NCI-H510A (cell line): ENCODE results near the gene PDK3.

Source experiments
- DNase-seq: peaks from one replicate; lab custom pipeline; 2025; lab: John Stamatoyannopoulos, UW

The PDK3 gene

DNA sequence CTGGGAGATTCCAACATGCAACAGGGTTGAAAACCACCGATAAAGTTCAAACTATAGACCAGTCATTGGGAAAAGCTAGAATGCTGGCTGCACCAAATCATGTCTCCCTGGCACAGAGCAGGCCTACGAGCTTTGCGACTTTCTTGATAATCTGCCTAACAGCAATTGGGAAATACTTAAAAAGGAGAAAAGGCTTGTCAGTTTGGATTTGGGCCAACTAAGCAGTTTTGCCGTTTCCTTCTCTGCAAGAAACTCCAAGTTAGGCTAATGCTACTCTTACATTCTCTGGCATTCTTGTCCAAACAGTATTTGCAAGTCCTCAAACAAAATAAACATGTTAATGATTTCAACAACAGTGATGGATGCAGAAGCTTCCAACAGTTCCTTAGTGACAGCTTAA is 87.9 kb downstream of the PDK3 start:
- DNase-seq, result no peak

DNA sequence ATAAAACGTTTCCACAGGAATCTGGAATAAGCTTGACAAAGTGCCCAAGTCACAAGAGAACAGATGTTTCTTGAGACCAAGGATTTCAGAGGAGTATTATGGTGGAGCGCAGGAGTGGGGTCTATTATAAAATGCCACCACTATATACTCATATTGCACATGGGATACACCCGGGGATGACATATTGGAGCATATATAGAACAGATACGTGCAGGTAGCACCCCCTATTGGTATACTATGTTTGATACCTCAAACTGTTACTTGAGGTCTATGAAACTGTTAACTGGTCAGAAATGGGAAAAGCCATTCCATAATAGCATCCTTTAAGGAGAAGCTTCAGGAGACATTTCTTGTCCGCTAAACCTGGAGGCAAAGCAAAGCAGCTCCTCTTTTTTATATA is 96.0 kb downstream of the PDK3 start:
- DNase-seq, result no peak

DNA sequence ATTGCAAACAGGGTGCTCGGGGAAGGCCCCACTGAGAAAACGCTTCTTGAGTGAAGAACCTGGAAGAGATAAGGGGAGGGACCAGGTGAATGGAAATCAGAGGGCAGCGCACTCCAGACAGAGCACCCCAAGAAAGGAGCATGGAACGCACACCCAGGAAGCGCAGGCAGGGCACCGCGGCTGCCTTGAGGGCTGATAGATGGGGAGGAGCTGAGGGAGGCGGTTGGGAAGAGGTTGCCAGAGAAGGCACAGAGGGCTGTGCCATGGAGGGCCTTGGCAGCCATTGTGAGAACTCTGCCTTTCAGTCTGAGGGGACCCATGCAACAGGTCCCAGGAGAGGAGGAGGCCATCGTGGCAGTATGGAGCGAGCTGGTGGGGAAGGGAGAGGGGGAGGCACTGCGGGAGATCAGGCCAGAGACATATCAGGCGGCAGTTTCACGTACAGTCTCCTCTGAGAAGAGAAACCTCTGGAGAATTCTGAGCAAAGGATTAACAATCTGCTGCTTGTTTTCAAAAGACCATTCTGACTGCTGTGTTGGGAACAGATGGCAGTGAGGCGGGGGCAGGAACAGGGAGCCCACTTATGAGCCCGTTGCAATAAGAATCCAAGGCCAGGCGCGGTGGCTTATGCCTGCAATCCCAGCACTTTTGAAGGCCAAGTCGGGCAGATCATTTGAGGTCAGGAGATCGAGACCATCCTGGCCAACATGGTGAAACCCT is 98.4 kb downstream of the PDK3 start:
- DNase-seq, result no peak

DNA sequence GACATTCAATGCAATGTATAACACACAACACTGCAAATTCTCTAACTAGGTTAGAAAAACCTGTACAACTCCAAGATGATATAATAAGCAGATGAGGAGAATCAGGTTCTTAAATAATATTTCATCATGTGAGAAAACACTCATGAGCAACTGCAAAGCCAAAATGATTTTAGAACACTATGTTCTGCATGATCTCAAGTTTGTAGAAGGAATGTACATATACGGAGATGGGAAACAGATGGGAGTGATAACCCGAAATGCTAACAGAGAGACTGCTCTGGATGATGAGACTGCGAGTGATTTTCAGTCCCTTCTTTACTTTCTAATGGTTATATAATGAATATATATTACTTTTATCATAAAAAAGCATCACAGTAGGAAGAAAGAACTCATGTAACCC is 101.2 kb downstream of the PDK3 start:
- DNase-seq, result no peak

DNA sequence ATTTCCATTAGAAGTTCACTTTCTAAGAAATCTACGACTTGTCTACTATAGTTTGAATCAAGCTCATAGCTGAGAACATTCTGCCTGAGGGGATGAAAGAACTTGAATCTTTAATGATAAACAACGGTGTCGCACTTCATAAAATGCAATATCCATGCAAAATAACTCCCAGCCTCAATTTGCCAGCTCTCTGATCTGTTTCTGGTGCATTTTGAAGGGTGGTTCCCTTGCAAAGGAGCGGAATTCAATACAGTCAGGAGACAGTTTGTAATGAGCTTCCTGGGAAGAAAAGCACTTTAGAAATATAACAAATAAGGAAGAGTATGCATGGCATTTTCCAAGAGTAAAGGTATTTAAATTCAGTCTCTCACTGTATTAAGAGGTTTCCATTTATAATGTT is 102.1 kb downstream of the PDK3 start:
- DNase-seq, result no peak

DNA sequence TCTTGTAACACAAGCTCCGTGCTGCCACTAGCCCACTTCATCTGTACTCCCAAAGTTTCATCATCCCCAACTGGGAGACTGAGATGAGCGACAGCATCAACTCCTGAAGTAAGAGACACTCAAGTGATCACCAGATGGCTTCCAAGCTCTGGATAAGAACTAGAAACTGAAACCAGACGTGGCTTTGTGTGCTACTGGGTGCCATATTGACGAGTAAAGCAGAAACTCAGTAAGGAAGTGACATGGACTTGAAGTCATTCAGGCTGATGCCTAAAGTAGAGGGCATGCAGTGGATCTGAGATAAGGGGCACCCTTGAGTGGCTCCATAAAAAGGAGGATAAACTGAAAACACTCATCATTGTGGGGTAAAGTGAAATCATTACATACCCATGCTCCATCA is 109.7 kb downstream of the PDK3 start:
- no peak for DNase-seq

DNA sequence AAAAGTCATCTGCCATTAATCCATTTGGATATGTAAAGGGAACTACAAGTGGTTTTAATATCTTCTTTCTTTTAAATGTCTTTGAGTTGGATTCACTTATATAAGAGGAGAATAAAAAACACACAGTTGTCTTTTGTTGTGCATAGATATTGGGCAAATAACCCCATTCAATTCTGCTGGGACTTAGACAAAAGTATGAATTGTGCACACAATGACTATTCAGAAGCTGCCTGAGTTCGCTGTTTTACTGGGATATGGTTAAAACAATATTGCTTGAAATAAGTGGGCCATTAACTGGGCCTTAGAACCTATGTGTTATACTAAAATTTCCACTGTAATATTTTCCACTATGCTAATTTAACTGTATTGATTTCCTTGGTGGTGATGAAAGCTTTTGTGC is 110.4 kb downstream of the PDK3 start:
- no peak for DNase-seq

DNA sequence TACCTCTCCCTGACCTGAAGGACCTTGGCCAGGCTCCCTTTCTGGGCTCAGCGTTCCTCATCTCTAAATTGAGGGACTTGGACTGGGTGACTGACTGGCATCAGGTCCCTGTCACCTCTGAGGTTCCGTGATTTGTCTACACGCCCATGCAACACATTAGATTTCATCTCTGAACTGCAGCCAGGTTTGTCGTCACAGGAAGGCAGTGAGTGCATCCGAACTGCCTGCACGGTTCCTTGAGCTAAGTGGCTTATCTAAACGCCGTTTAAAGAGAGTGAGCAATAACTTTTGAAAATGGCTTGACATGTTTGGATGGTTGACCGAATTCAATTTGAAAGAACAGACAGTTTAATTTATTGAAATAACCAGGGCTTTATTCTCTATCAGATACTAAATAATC is 112.0 kb downstream of the PDK3 start:
- DNase-seq, result no peak
